Mesenchymal stem cell (in vitro differentiated cells and primary cell): ENCODE results near the gene LRIF1.

Experiments
- DNase-seq: peaks from one replicate; pipeline ENCODE4 v3.0.0-alpha.2; 2013
- H2AFZ ChIP-seq: one replicate; pipeline ENCODE4 v1.6.1; 2013; ENCODE audit warnings: low read depth, mild to moderate bottlenecking, control low read depth, inconsistent platforms, low read length, moderate library complexity
- H2AK5ac ChIP-seq: 2 replicates; pipeline ENCODE4 v1.6.1; 2013; ENCODE audit warnings: low read length, moderate library complexity, mild to moderate bottlenecking, inconsistent platforms; ENCODE audit not compliant: severe bottlenecking
- H2BK120ac ChIP-seq: one replicate; pipeline ENCODE4 v1.6.1; 2013; ENCODE audit warnings: low read depth, mild to moderate bottlenecking, inconsistent platforms, low read length, moderate library complexity
- H2BK12ac ChIP-seq, 2 experiments: one replicate each; pipeline ENCODE4 v1.6.1; 2013; ENCODE audit warnings: inconsistent platforms in 2 of 2, low read length in 2 of 2, mild to moderate bottlenecking in 2 of 2, moderate library complexity in 2 of 2, control low read depth in 1 of 2
- H2BK15ac ChIP-seq: one replicate; pipeline ENCODE4 v1.6.1; 2013; ENCODE audit warnings: mild to moderate bottlenecking, low read depth, inconsistent platforms; ENCODE audit not compliant: poor library complexity, severe bottlenecking
- H2BK5ac ChIP-seq: 2 replicates; pipeline ENCODE4 v1.6.1; 2013; ENCODE audit warnings: low read depth, mild to moderate bottlenecking, low read length, control low read depth, inconsistent platforms; ENCODE audit not compliant: poor library complexity, severe bottlenecking
- H3K14ac ChIP-seq, 2 experiments: one replicate each; pipeline ENCODE4 v1.6.1; 2013; ENCODE audit warnings: inconsistent platforms in 2 of 2, low read length in 2 of 2, control low read depth in 1 of 2, mild to moderate bottlenecking in 1 of 2, moderate library complexity in 1 of 2
- H3K18ac ChIP-seq, 2 experiments: one replicate each; pipeline ENCODE4 v1.6.1; 2013; ENCODE audit warnings: inconsistent platforms in 2 of 2, low read length in 2 of 2, control low read depth in 1 of 2, low read depth in 1 of 2, mild to moderate bottlenecking in 1 of 2
- H3K23ac ChIP-seq, 2 experiments: one replicate each; pipeline ENCODE4 v1.6.1; 2013; ENCODE audit warnings: inconsistent platforms in 2 of 2, low read length in 2 of 2, mild to moderate bottlenecking in 2 of 2, moderate library complexity in 2 of 2, control low read depth in 1 of 2
- H3K27ac ChIP-seq: 2 replicates; pipeline ENCODE4 v1.5.1; 2013; ENCODE audit warnings: mild to moderate bottlenecking, moderate library complexity, low read length, control low read depth, inconsistent platforms; ENCODE audit not compliant: poor library complexity, severe bottlenecking
- H3K27me3 ChIP-seq, 2 experiments: 2 replicates each; pipeline versions ENCODE4 v1.6.1 to v1.7.0; 2013; ENCODE audit warnings: low read length in 2 of 2, mild to moderate bottlenecking in 2 of 2, moderate library complexity in 2 of 2, control low read depth in 1 of 2, inconsistent platforms in 1 of 2; ENCODE audit not compliant: control insufficient read depth in 1 of 2, insufficient read depth in 1 of 2
- H3K36me3 ChIP-seq, 2 experiments: 2 replicates each; pipeline versions ENCODE4 v1.6.1 to v1.7.0; 2013; ENCODE audit warnings: low read length in 2 of 2, control low read depth in 1 of 2, inconsistent platforms in 1 of 2, low read depth in 1 of 2, mild to moderate bottlenecking in 1 of 2; ENCODE audit not compliant: insufficient read depth in 2 of 2, control insufficient read depth in 1 of 2
- H3K4ac ChIP-seq, 2 experiments: one replicate each; pipeline ENCODE4 v1.6.1; 2013; ENCODE audit warnings: inconsistent platforms in 2 of 2, low read length in 2 of 2, mild to moderate bottlenecking in 2 of 2, moderate library complexity in 2 of 2, control low read depth in 1 of 2, low read depth in 1 of 2
- H3K4me1 ChIP-seq: 2 replicates; pipeline ENCODE4 v1.6.1; 2013; ENCODE audit warnings: low read depth, low read length, control low read depth; ENCODE audit not compliant: control insufficient read depth, insufficient read depth
- H3K4me2 ChIP-seq: 2 replicates; pipeline ENCODE4 v1.6.1; 2013; ENCODE audit warnings: low read length, mild to moderate bottlenecking, inconsistent platforms; ENCODE audit not compliant: poor library complexity, severe bottlenecking
- H3K4me3 ChIP-seq, 2 experiments: 2 replicates each; pipeline versions ENCODE4 v1.5.1 to v1.7.0; 2013; ENCODE audit warnings: low read length in 2 of 2, mild to moderate bottlenecking in 2 of 2, control low read depth in 1 of 2, low read depth in 1 of 2; ENCODE audit not compliant: insufficient read depth in 1 of 2
- H3K79me1 ChIP-seq: replicated peaks from 2 replicates; pipeline ENCODE4 v1.6.1; 2013; ENCODE audit warnings: mild to moderate bottlenecking, control low read depth, low read length, inconsistent platforms; ENCODE audit not compliant: poor library complexity, severe bottlenecking
- H3K9ac ChIP-seq: 2 replicates; pipeline ENCODE4 v1.7.0; 2013; ENCODE audit warnings: mild to moderate bottlenecking, low read length, moderate library complexity
- H3K9me3 ChIP-seq: 2 replicates; pipeline ENCODE4 v1.7.0; 2013; ENCODE audit warnings: mild to moderate bottlenecking, low read length; ENCODE audit not compliant: control insufficient read depth
- H4K8ac ChIP-seq: one replicate; pipeline ENCODE4 v1.6.1; 2013; ENCODE audit warnings: inconsistent platforms, mild to moderate bottlenecking, low read length, moderate library complexity
- H4K91ac ChIP-seq: one replicate; pipeline ENCODE4 v1.6.1; 2013; ENCODE audit warnings: mild to moderate bottlenecking, low read length, inconsistent platforms
- WGBS: methylation state at CpG from one replicate; pipeline ENCODE4 v1.1.7; 2013; ENCODE audit warnings: mixed read lengths; 5-methylcytosine and 5-hydroxymethylcytosine counted together

The LRIF1 gene

GRCh38 chr1:110898734-110899457 is 64.8 kb downstream of the LRIF1 start:
- no peak overlapping the region for H3K4me2 ChIP-seq
- no peaks in the 10 kb centered on the region for H3K79me1 ChIP-seq
- H3K9ac ChIP-seq, result no peak overlapping the region
- H3K18ac ChIP-seq, result no peak overlapping the region
- H4K91ac ChIP-seq, result no peak overlapping the region
- H3K14ac ChIP-seq, result no peak overlapping the region
- no peak overlapping the region for H3K27ac ChIP-seq
- no peak overlapping the region for H2BK120ac ChIP-seq
- no peaks in the 10 kb centered on the region for H3K4me1 ChIP-seq
- no peak for DNase-seq
- no peak overlapping the region for H3K23ac ChIP-seq
- H2BK15ac ChIP-seq, result no peak overlapping the region
- H3K36me3 ChIP-seq, result no peaks in the 10 kb centered on the region
- H3K9me3 ChIP-seq, result no peaks in the 10 kb centered on the region
- no peak overlapping the region for H4K8ac ChIP-seq
- H2BK5ac ChIP-seq, result no peak overlapping the region
- no peak overlapping the region for H2AK5ac ChIP-seq
- no peaks in the 10 kb centered on the region for H3K27me3 ChIP-seq
- no peak overlapping the region for H3K4me3 ChIP-seq
- no peak overlapping the region for H3K4ac ChIP-seq
- no peak overlapping the region for H2AFZ ChIP-seq
- WGBS, result 83% methylated on average over 2 of the region's 3 CpGs
- H2BK12ac ChIP-seq, result no peak overlapping the region

GRCh38 chr1:110897681-110898080 is 66.0 kb downstream of the LRIF1 start:
- Histone ChIP-seq H2BK15ac (no peak overlapping the region), H4K8ac (no peak overlapping the region)

More at GRCh38 chr1:110897681-110898080, 66.0 kb downstream of the LRIF1 start:
- Histone ChIP-seq H3K9ac (no peak overlapping the region), H2AFZ (no peak overlapping the region), H3K4ac (no peak overlapping the region), H3K9me3 (no peaks in the 10 kb centered on the region), H3K27ac (no peak overlapping the region), H3K36me3 (no peaks in the 10 kb centered on the region), H2BK120ac (no peak overlapping the region), H3K4me1 (no peaks in the 10 kb centered on the region), H3K14ac (no peak overlapping the region), H3K18ac (no peak overlapping the region), H2AK5ac (no peak overlapping the region), H3K27me3 (no peaks in the 10 kb centered on the region), H3K79me1 (no peaks in the 10 kb centered on the region), H3K4me2 (no peak overlapping the region), H4K91ac (no peak overlapping the region), H2BK12ac (no peak overlapping the region), H3K4me3 (no peak overlapping the region), H3K23ac (no peak overlapping the region), H2BK5ac (no peak overlapping the region)
- 92% methylated on average over 2 of the region's 2 CpGs for WGBS
- no peak for DNase-seq
